Activated CD8-positive, alpha-beta T cell treated with anti-CD3 and anti-CD28 coated beads for 36 hours (primary cell): ENCODE results near the gene PLPP6. TPM values are rescaled to one million over a fixed set of nuclear protein-coding genes. Genes with fewer than 3 reads are reported as not detected.

ENCODE experiments used
- ATAC-seq: fragments of 200-7000 bp; cut with Tn5 transposase; one replicate; pipeline ENCODE4 v1.10.0; 2021; ENCODE audit warnings: mild to moderate bottlenecking, moderate library complexity
- CTCF ChIA-PET: fragments of 350-600 bp; sonication (Branson Sonifier 250); formaldehyde crosslinking; loops from one replicate; lab custom pipeline; 2021; ENCODE audit warnings: antibody characterized with exemption; lab: Charles Lee
- POLR2A ChIA-PET: fragments of 350-600 bp; sonication (Branson Sonifier 250); formaldehyde crosslinking; loops from one replicate; lab custom pipeline; 2021; ENCODE audit warnings: antibody characterized with exemption; lab: Charles Lee
- DNase-seq: peaks from one replicate; pipeline ENCODE4 v3.0.0-alpha.2; 2020
- H3K27ac Mint-ChIP-seq: one replicate; pipeline ENCODE4 v1.8.0; 2021; ENCODE audit warnings: mild to moderate bottlenecking, mixed read lengths
- H3K27me3 Mint-ChIP-seq: one replicate; pipeline ENCODE4 v1.8.0; 2021; ENCODE audit warnings: mixed read lengths
- H3K36me3 Mint-ChIP-seq: one replicate; pipeline ENCODE4 v1.8.0; 2021; ENCODE audit warnings: low read depth, mixed read lengths
- H3K4me1 Mint-ChIP-seq: one replicate; pipeline ENCODE4 v1.8.0; 2021; ENCODE audit warnings: low read depth, mixed read lengths
- H3K4me3 Mint-ChIP-seq: one replicate; pipeline ENCODE4 v1.8.0; 2021; ENCODE audit warnings: mild to moderate bottlenecking, moderate library complexity, mixed read lengths
- H3K9me3 Mint-ChIP-seq: one replicate; pipeline ENCODE4 v1.8.0; 2021; ENCODE audit warnings: mixed read lengths
- intact Hi-C: fragments of 100-400 bp; cut with micrococcal nuclease; formaldehyde crosslinking; loops from one replicate; pipeline ENCODE4 v1.10.0; 2022
- total RNA-seq, 2 experiments: library from RNA; stranded (reverse); gene quantifications; one replicate each; pipeline ENCODE4 v1.2.3, GENCODE V29; 2021
- TF ChIP-seq, protein P1 (sequence below): fragments of 200-600 bp; IDR thresholded peaks from one replicate; pipeline ENCODE4 v1.8.0; 2022; ENCODE audit warnings: antibody characterized with exemption, mild to moderate bottlenecking

The PLPP6 gene
- total RNA-seq, 2 experiments from 2014 or later: 2.8 to 3.2 TPM

DNA sequence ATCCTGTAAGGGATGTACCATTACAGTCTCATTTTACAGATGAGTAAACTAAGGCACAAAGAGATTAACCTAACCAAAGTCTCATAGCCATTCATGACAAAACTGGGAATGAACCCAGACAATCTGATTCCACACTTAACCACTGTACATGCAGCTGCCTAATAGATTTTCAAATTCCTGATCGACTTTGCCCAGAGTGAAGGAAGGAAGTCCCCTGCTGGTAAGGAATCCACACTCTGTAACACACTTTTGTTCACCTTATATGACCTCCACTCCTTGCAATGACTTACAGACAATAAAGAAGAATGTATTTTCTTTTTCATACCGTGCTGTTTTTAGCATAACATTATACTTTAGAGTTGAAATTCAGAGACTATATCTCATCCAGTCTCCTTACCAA lies 31.3 kb upstream of the PLPP6 start:
- intact Hi-C loops: loop anchor here (10.0 kb wide), 1 partner anchor 316 kb away; no protein-coding TSS in a partner anchor
- DNase-seq (no peak), ATAC-seq (no peak)
- ChIA-PET POLR2A (interaction anchor here (0.6 kb wide), 1 partner anchor 839 kb away, joined by 3 read pairs; no protein-coding TSS in a partner anchor), CTCF (interaction anchor here (1.7 kb wide), 1 partner anchor 9 kb away, joined by 5 read pairs; no protein-coding TSS in a partner anchor)
- H3K4me1 Mint-ChIP-seq: no peaks in the 10 kb centered on the region
- H3K9me3 Mint-ChIP-seq: no peaks in the 10 kb centered on the region
- no peaks in the 10 kb centered on the region for H3K36me3 Mint-ChIP-seq
- no peak overlapping the region for H3K27ac Mint-ChIP-seq
- H3K4me3 Mint-ChIP-seq: no peak overlapping the region
- no peaks in the 10 kb centered on the region for H3K27me3 Mint-ChIP-seq
- TF ChIP-seq, protein P1, sequence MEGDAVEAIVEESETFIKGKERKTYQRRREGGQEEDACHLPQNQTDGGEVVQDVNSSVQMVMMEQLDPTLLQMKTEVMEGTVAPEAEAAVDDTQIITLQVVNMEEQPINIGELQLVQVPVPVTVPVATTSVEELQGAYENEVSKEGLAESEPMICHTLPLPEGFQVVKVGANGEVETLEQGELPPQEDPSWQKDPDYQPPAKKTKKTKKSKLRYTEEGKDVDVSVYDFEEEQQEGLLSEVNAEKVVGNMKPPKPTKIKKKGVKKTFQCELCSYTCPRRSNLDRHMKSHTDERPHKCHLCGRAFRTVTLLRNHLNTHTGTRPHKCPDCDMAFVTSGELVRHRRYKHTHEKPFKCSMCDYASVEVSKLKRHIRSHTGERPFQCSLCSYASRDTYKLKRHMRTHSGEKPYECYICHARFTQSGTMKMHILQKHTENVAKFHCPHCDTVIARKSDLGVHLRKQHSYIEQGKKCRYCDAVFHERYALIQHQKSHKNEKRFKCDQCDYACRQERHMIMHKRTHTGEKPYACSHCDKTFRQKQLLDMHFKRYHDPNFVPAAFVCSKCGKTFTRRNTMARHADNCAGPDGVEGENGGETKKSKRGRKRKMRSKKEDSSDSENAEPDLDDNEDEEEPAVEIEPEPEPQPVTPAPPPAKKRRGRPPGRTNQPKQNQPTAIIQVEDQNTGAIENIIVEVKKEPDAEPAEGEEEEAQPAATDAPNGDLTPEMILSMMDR: no peak

DNA sequence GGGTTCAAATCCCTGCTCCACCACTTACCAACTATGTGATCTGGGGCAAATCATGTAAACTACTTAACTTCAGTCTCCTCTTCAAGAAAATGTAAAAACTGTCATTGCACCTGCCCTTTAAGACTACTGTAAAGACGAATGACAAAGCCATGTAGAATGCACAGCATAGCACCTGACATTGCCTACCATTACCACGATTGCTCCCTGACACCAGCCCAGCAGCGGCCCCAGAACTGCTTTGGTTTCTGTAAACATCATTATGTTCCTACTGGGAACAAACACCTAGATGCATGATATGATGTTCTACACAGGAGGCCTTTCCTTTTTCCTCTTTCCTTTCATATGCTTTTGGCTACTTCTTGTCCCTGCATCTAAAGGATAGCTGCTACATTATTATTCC lies 23.1 kb upstream of the PLPP6 start:
- intact Hi-C loops: loop anchor here (10.0 kb wide), 1 partner anchor 324 kb away; no protein-coding TSS in a partner anchor
- Mint-ChIP-seq H3K36me3 (no peaks in the 10 kb centered on the region), H3K9me3 (no peaks in the 10 kb centered on the region), H3K27me3 (no peaks in the 10 kb centered on the region), H3K4me3 (no peak overlapping the region), H3K27ac (no peak overlapping the region), H3K4me1 (peaks cover 4% of the 10 kb centered on the region)
- DNase-seq: no peak
- ChIA-PET POLR2A (no interaction called here), CTCF (interaction anchor here (1.3 to 2.5 kb wide), 12 partner anchors 11 to 323 kb away, joined by 3 to 21 read pairs (median 6); partner anchors contain the start of gene PLPP6)
- TF ChIP-seq, protein P1: no peak
- ATAC-seq: no peak

DNA sequence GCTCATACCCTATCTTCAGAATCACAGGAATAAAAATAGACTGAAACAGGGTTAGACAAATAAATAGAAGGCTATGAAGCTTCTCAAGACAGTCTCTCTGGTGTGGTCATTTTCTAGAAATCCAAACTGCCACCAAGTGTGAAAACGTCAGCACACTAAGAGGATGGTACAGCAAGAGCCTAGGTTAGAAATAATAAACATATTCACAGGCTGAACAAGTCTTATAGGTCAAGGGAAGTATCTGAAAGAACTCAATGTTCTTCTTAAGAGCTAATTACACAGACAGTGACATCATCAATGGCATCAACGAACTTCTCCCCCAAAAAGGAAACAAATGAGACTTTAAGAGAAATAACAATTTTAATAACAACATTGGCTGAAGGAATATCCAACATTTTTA lies 22.7 kb upstream of the PLPP6 start:
- ChIA-PET POLR2A (no interaction called here), CTCF (interaction anchor here (0.8 to 2.5 kb wide), 20 partner anchors 11 to 334 kb away, joined by 3 to 21 read pairs (median 5); partner anchors contain the start of gene PLPP6)
- ATAC-seq (no peak), DNase-seq (no peak)
- intact Hi-C loops: loop anchor here (10.0 kb wide), 1 partner anchor 325 kb away; no protein-coding TSS in a partner anchor
- TF ChIP-seq, protein P1: no peak
- Mint-ChIP-seq H3K27me3 (no peaks in the 10 kb centered on the region), H3K4me3 (no peak overlapping the region), H3K9me3 (no peaks in the 10 kb centered on the region), H3K4me1 (peaks cover 4% of the 10 kb centered on the region), H3K36me3 (no peaks in the 10 kb centered on the region), H3K27ac (no peak overlapping the region)

DNA sequence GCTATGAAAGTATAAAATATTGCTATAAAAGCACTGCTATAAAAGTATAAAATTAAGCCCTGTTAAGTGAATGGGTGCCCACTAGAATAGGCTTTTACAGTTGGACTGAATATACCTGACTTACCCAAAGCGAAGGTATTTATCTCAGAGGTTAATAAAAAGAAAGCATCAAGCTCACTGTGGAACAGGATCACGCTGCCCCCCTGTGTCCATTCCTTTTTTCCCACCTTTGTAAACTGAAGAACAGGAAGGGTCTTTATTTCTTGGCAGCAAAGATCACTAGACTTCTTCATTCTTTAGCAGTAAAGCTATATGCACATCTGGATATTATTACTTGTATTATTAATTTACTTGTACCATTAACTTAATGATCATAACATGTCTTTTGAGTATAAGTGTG lies 22.1 kb upstream of the PLPP6 start:
- H3K4me1 Mint-ChIP-seq: peaks cover 4% of the 10 kb centered on the region
- H3K9me3 Mint-ChIP-seq: no peaks in the 10 kb centered on the region
- DNase-seq (peak; percentile 77), ATAC-seq (peak; percentile 39)
- no peaks in the 10 kb centered on the region for H3K27me3 Mint-ChIP-seq
- no peak overlapping the region for H3K4me3 Mint-ChIP-seq
- intact Hi-C loops: loop anchor here (5.0 kb wide), 1 partner anchor 258 kb away; no protein-coding TSS in a partner anchor
- H3K27ac Mint-ChIP-seq: no peak overlapping the region
- TF ChIP-seq, protein P1: peak; percentile 53
- no peaks in the 10 kb centered on the region for H3K36me3 Mint-ChIP-seq
- CTCF ChIA-PET: interaction anchor here (0.7 to 2.5 kb wide), 26 partner anchors 9 to 334 kb away, joined by 3 to 21 read pairs (median 5); partner anchors contain the start of gene PLPP6
- POLR2A ChIA-PET: no interaction called here

DNA sequence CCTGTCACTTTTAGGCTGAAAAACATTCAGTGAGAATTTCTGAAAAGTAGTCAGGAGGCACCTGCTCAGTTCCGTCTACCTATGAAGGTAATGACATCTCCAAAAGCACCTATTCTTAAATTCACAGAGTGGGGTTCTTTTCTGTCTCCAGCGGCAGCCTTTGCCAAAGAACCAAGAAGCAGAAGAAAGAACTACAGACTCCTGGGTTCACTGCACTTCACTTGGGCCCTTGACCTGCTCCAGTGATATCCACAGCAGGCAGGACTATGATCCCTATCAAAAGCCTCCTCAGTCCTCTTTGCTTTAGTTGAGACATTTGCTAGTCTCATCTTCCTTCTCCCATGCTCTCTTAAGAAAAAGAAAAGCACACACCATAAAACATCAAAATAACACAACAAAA lies 19.7 kb upstream of the PLPP6 start:
- Mint-ChIP-seq H3K9me3 (no peaks in the 10 kb centered on the region), H3K36me3 (no peaks in the 10 kb centered on the region), H3K4me3 (no peak overlapping the region), H3K4me1 (peaks cover 4% of the 10 kb centered on the region), H3K27ac (no peak overlapping the region), H3K27me3 (no peaks in the 10 kb centered on the region)
- ATAC-seq (no peak), DNase-seq (no peak)
- TF ChIP-seq, protein P1: no peak
- ChIA-PET POLR2A (no interaction called here), CTCF (no interaction called here)
- intact Hi-C loops: loop anchor here (5.0 kb wide), 1 partner anchor 260 kb away; no protein-coding TSS in a partner anchor
